H1 (cell line): Measurements from ENCODE around the gene GPHA2. TPM values are rescaled to one million over a fixed set of nuclear protein-coding genes. Genes with fewer than 3 reads are reported as not detected.

ENCODE experiments used
- CTCF ChIA-PET: fragments of 300-600 bp; sonication (Branson Sonifier 250); formaldehyde crosslinking; loops from one replicate; lab custom pipeline; 2021; ENCODE audit not compliant: partially characterized antibody; lab: Charles Lee
- POLR2A ChIA-PET: fragments of 300-600 bp; sonication (Branson Sonifier 250); formaldehyde crosslinking; loops from one replicate; lab custom pipeline; 2021; ENCODE audit warnings: inconsistent platforms; ENCODE audit not compliant: partially characterized antibody; lab: Charles Lee
- DNase-seq, 2 experiments: peaks; one replicate each; pipeline versions ENCODE4 v3.0.0 to v3.0.0-alpha.2; 2010 to 2022; ENCODE audit warnings: low spot score in 2 of 2, low read depth in 1 of 2, mixed read lengths in 1 of 2
- FAIRE-seq: peaks from 2 replicates; lab custom pipeline; 2011; peaks lifted over from hg19 to GRCh38; lab: Jason Lieb, UNC
- H2AFZ ChIP-seq: 2 replicates; pipeline ENCODE4 v1.8.1; 2012; ENCODE audit warnings: low read length, inconsistent platforms
- H2AK5ac ChIP-seq: 2 replicates; pipeline ENCODE4 v1.6.1; 2013; ENCODE audit warnings: low read depth, low read length
- H2BK120ac ChIP-seq: replicated peaks from 2 replicates; pipeline ENCODE3; 2013; ENCODE audit warnings: low read depth, low read length, inconsistent platforms
- H2BK12ac ChIP-seq: 2 replicates; pipeline ENCODE4 v1.6.1; 2013; ENCODE audit warnings: low read depth, low read length
- H2BK15ac ChIP-seq: 2 replicates; pipeline ENCODE4 v1.6.1; 2013; ENCODE audit warnings: low read length
- H2BK20ac ChIP-seq: 2 replicates; pipeline ENCODE4 v1.6.1; 2013; ENCODE audit warnings: low read length
- H2BK5ac ChIP-seq: 2 replicates; pipeline ENCODE4 v1.6.1; 2013; ENCODE audit warnings: low read depth, low read length
- H3K14ac ChIP-seq: 2 replicates; pipeline ENCODE4 v1.6.1; 2013; ENCODE audit warnings: inconsistent platforms; ENCODE audit not compliant: insufficient read length
- H3K18ac ChIP-seq: 2 replicates; pipeline ENCODE4 v1.6.1; 2013; ENCODE audit warnings: low read length; ENCODE audit errors: extremely low read depth
- H3K23ac ChIP-seq: 2 replicates; pipeline ENCODE4 v1.6.1; 2013; ENCODE audit warnings: inconsistent platforms; ENCODE audit not compliant: insufficient read length
- H3K23me2 ChIP-seq: 2 replicates; pipeline ENCODE4 v1.6.1; 2013; ENCODE audit warnings: low read depth, low read length
- H3K27ac ChIP-seq: 2 replicates; pipeline ENCODE4 v1.6.1; 2011; ENCODE audit warnings: low read depth, low read length, inconsistent platforms
- H3K27me3 ChIP-seq, 4 experiments: replicated peaks in 1 of 4; 1 replicate in 1 of 4; 2 replicates in 3 of 4; pipeline versions ENCODE4 v1.6.1 to v1.8.1; 2011 to 2013; ENCODE audit warnings: low read length in 3 of 4, mild to moderate bottlenecking in 3 of 4, inconsistent platforms in 2 of 4, mixed read lengths in 2 of 4, moderate library complexity in 1 of 4; ENCODE audit not compliant: control insufficient read depth in 3 of 4, insufficient read depth in 3 of 4; ENCODE audit errors: extremely low read depth in 1 of 4
- H3K36me3 ChIP-seq, 4 experiments: 2 replicates each; pipeline versions ENCODE4 v1.6.1 to v1.8.1; 2011 to 2013; ENCODE audit warnings: mild to moderate bottlenecking in 4 of 4, low read length in 3 of 4, moderate library complexity in 2 of 4, control low read depth in 1 of 4, inconsistent platforms in 1 of 4; ENCODE audit not compliant: insufficient read depth in 4 of 4, control insufficient read depth in 2 of 4
- H3K4ac ChIP-seq: replicated peaks from 2 replicates; pipeline ENCODE3; 2013; ENCODE audit warnings: low read length, low read depth, mixed read lengths, inconsistent platforms; ENCODE audit not compliant: insufficient read length
- H3K4me1 ChIP-seq, 4 experiments: replicated peaks in 1 of 4; 1 replicate in 1 of 4; 2 replicates in 3 of 4; pipeline versions ENCODE4 v1.6.1 to v1.8.1; 2011 to 2013; ENCODE audit warnings: low read length in 3 of 4, inconsistent platforms in 2 of 4, mixed read lengths in 1 of 4; ENCODE audit not compliant: insufficient read depth in 4 of 4, control insufficient read depth in 3 of 4
- H3K4me2 ChIP-seq, 2 experiments: 2 replicates each; pipeline versions ENCODE4 v1.6.1 to v1.8.1; 2011 to 2013; ENCODE audit warnings: low read depth in 2 of 2, low read length in 2 of 2, control low read depth in 1 of 2, inconsistent platforms in 1 of 2, mild to moderate bottlenecking in 1 of 2; ENCODE audit not compliant: insufficient read depth in 1 of 2
- H3K4me3 ChIP-seq, 4 experiments: fragments of 200-600, 300-600 bp in 1 of 4; sonication (generic), shearing (Covaris generic), sonication (Bioruptor Twin) in 1 of 4; 2 replicates each; pipeline versions ENCODE4 v1.5.1 to v1.8.1; 2011 to 2016; ENCODE audit warnings: low read length in 4 of 4, low read depth in 3 of 4, control low read depth in 2 of 4, inconsistent platforms in 2 of 4, mild to moderate bottlenecking in 2 of 4, mixed read lengths in 1 of 4, moderate library complexity in 1 of 4; ENCODE audit not compliant: insufficient read depth in 2 of 4; ENCODE audit errors: extremely low read depth in 1 of 4
- H3K56ac ChIP-seq: replicated peaks from 2 replicates; pipeline ENCODE3; 2013; ENCODE audit warnings: low read depth, mild to moderate bottlenecking, mixed read lengths, low read length, inconsistent platforms; ENCODE audit not compliant: insufficient read length
- H3K79me1 ChIP-seq: 2 replicates; pipeline ENCODE4 v1.6.1; 2013; ENCODE audit warnings: low read depth, low read length, control low read depth
- H3K79me2 ChIP-seq, 2 experiments: 2 replicates each; pipeline versions ENCODE4 v1.6.1 to v1.8.1; 2012 to 2013; ENCODE audit warnings: low read length in 2 of 2, mild to moderate bottlenecking in 2 of 2, inconsistent platforms in 1 of 2; ENCODE audit not compliant: insufficient read depth in 2 of 2, control insufficient read depth in 1 of 2
- H3K9ac ChIP-seq, 4 experiments: replicated peaks in 1 of 4; 1 replicate in 1 of 4; 2 replicates in 3 of 4; pipeline versions ENCODE4 v1.6.1 to v1.8.1; 2011 to 2013; ENCODE audit warnings: low read depth in 3 of 4, low read length in 3 of 4, control low read depth in 2 of 4, mild to moderate bottlenecking in 2 of 4, moderate library complexity in 2 of 4, inconsistent platforms in 1 of 4; ENCODE audit errors: extremely low read depth in 1 of 4
- H3K9me3 ChIP-seq, 2 experiments: 2 replicates each; pipeline versions ENCODE4 v1.6.1 to v1.8.1; 2012 to 2013; ENCODE audit warnings: mild to moderate bottlenecking in 2 of 2, moderate library complexity in 2 of 2, control low read depth in 1 of 2, inconsistent platforms in 1 of 2, low read depth in 1 of 2, low read length in 1 of 2, mixed read lengths in 1 of 2; ENCODE audit not compliant: insufficient read depth in 2 of 2
- H4K20me1 ChIP-seq, 2 experiments: replicated peaks in 1 of 2; 2 replicates each; pipeline versions ENCODE3 to v1.8.1; 2011 to 2013; ENCODE audit warnings: inconsistent platforms in 2 of 2, low read length in 2 of 2, mild to moderate bottlenecking in 1 of 2; ENCODE audit not compliant: insufficient read depth in 2 of 2, control insufficient read depth in 1 of 2
- H4K5ac ChIP-seq: 2 replicates; pipeline ENCODE4 v1.6.1; 2013; ENCODE audit warnings: low read length, low read depth, mixed read lengths, inconsistent platforms; ENCODE audit not compliant: insufficient read length
- H4K8ac ChIP-seq: 2 replicates; pipeline ENCODE4 v1.8.0; 2013; ENCODE audit warnings: mild to moderate bottlenecking, moderate library complexity, low read length, inconsistent platforms; ENCODE audit not compliant: insufficient read depth; ENCODE audit errors: extremely low read depth
- H4K91ac ChIP-seq: replicated peaks from 2 replicates; pipeline ENCODE3; 2013; ENCODE audit warnings: low read length, mixed read lengths, inconsistent platforms; ENCODE audit not compliant: insufficient read length
- HDAC6 ChIP-seq: IDR thresholded peaks from one replicate; pipeline ENCODE4 v1.7.1; 2012; ENCODE audit warnings: low read depth, mild to moderate bottlenecking, inconsistent platforms, low read length, moderate library complexity
- SAP30 ChIP-seq: fragments of 300-600 bp; sonication (generic); IDR thresholded peaks from 2 replicates; pipeline ENCODE4 v1.7.1; 2012; ENCODE audit warnings: low read length, moderate library complexity, mild to moderate bottlenecking, inconsistent platforms; ENCODE audit not compliant: insufficient read depth, insufficient replicate concordance
- WGBS, 2 experiments: shearing (Covaris generic) in 1 of 2; methylation state at CpG; one replicate each; pipeline versions ENCODE4 v1.1.6 to v1.1.7; 2013 to 2015; ENCODE audit warnings: low lambda C conversion rate in 2 of 2, mixed read lengths in 2 of 2, inconsistent platforms in 1 of 2, low coverage in 1 of 2, missing lambda C conversion rate in 1 of 2; ENCODE audit not compliant: insufficient replicate concordance in 2 of 2, insufficient coverage in 1 of 2, insufficient read length in 1 of 2; ENCODE audit errors: extremely low coverage in 1 of 2, missing lambda C conversion rate in 1 of 2; 5-methylcytosine and 5-hydroxymethylcytosine counted together
- polyA plus RNA-seq, 7 experiments: library from polyadenylated mRNA; depleted of rRNA in 3 of 7; stranded (reverse) in 5 of 7; unstranded in 2 of 7; fragments of >200 nt in 5 of 7; fragments of 200-250 nt in 2 of 7; gene quantifications; 1 replicate in 5 of 7; 2 replicates in 1 of 7; 4 replicates in 1 of 7; pipeline versions ENCODE4 v1.2.1 to v1.2.3, GENCODE V29; 2011 to 2013; ENCODE audit warnings: missing spikeins in 2 of 7, mixed read lengths in 2 of 7
- total RNA-seq: library from RNA; stranded (reverse); fragmentation: NEBNext Ultra II Directional; extraction: Animal tissue kit (Norgen Biotek cat#: 25700); gene quantifications from 2 replicates; pipeline ENCODE4 v1.2.1, GENCODE V29; 2021

Gene GPHA2
- total and polyA plus RNA-seq, 2 of the 8 experiments (the other 6 are each of a cell fraction or from before 2014, with no cell fraction given), result 0.97 to 4.4 TPM

- Histone ChIP-seq H4K8ac (no peak overlapping the region), H3K14ac (no peak overlapping the region), H2BK20ac (no peak overlapping the region), H3K56ac (no peak overlapping the region), H2BK5ac (no peak overlapping the region), H2AFZ (no peak overlapping the region), H2BK12ac (no peak overlapping the region), H3K27ac (no peak overlapping the region), H2AK5ac (no peak overlapping the region), H3K4me1 (no peaks in the 10 kb centered on the region), H3K18ac (no peak overlapping the region), H3K4me3 (no peak overlapping the region), H2BK15ac (no peak overlapping the region), H3K9me3 (no peaks in the 10 kb centered on the region), H3K27me3 (no peaks in the 10 kb centered on the region), H4K91ac (no peak overlapping the region), H2BK120ac (no peak overlapping the region), H3K23me2 (no peaks in the 10 kb centered on the region), H3K4me2 (no peak overlapping the region), H3K9ac (no peak overlapping the region), H3K79me1 (no peaks in the 10 kb centered on the region), H3K4ac (no peak overlapping the region), H3K79me2 (no peaks in the 10 kb centered on the region), H3K23ac (no peak overlapping the region), H4K5ac (no peak overlapping the region), H3K36me3 (no peaks in the 10 kb centered on the region), H4K20me1 (no peaks in the 10 kb centered on the region)
- DNase-seq, result no peak
- FAIRE-seq, result no peak
- TF ChIP-seq HDAC6 (no peak), SAP30 (no peak)
- 81% methylated on average over 5 of the region's 5 CpGs; no CpG with 5 or more reads in 1 of the 2 experiments for WGBS, 2 experiments
- ChIA-PET POLR2A (interaction anchor here (0.7 kb wide), 1 partner anchor 158 kb away, joined by 3 read pairs; no protein-coding TSS in a partner anchor), CTCF (interaction anchor here (1.0 to 2.9 kb wide), 6 partner anchors 9 to 124 kb away, joined by 3 to 13 read pairs (median 6); partner anchors contain the start of gene ARL2)
These were observed 18.5 kb upstream of the GPHA2 start for GRCh38 chr11:64954201-64954600.
